Measurements from ENCODE around the gene PARD3B.

Gene PARD3B

DNA sequence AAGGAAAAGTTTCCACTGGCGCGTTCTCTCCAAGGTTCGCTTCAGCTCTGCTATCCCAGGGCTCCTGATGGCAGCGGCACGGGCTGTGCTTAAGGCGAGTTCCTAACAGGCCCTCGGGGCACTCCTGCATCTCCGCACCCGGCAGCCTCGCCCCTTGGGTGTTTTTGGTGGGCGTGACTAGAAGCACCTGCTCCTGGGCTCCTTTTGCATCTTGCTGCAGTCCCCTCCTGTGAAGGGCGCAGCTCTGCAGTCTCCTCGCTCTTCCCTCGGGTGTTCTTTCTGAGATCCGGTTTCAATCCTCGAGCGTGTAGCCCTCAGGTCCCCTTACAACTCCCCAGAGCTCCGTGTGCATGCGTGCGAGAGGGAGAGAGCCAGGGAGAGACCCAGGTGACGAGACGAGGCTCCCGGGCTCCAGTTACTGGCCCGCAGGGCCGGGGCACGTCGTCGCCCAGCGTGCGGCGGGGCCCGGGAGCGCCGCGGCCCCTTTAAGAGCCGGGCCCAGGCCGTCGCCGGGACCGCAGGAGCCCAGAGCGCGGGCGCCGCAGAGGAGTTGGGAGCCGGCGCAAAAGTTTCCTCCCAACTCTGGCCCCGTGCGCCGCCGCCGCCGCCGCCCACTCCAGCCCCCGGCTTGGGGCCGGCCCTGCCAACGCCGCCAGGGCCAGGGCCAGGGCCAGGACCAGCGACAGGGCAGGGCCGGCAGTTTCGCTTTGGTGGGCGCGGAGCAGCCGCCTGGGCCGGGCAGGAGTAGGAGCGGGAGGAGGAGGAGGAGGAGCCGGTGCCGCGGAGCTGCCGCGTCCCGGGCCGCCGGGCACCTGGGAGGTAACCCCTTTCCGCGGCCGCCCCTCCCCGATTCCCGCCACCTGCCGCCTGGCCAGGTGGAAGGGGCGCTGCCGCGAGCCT is at the start of gene PARD3B:
TSS of gene PARD3B (plus strand) at position 515 of the 900 bp plus-strand sequence. CDS start 525 bp downstream, outside the sequence.
- H3K27ac Mint-ChIP-seq = peak within 1 kb of the TSS; percentile 48 to 93
- DNase-seq = peak; percentile 60 to 65
- H3K4me3 Mint-ChIP-seq = peak within 1 kb of the TSS; percentile 88 to 96

GRCh38 chr2:204496779-204497178 is 48.5 kb upstream of the PARD3B start:
- Mint-ChIP-seq H3K4me3 (no peak overlapping the region), H3K9me3 (no peaks in the 10 kb centered on the region), H3K4me1 (no peaks in the 10 kb centered on the region), H3K27ac (no peak overlapping the region), H3K27me3 (peaks cover 9% of the 10 kb centered on the region)
- no peak for DNase-seq
- ATAC-seq = no peak

More for the DNA sequence above, at the start of gene PARD3B:
- peak; percentile 88 for ATAC-seq
- Mint-ChIP-seq H3K27me3 (peaks cover 38% of the 10 kb centered on the region), H3K9me3 (no peaks in the 10 kb centered on the region), H3K4me1 (peaks cover 20% of the 10 kb centered on the region)

GRCh38 chr2:204497855-204498254 is 47.4 kb upstream of the PARD3B start:
- H3K4me3 Mint-ChIP-seq = no peak overlapping the region
- ATAC-seq (no peak), DNase-seq (no peak)
- H3K27ac Mint-ChIP-seq = no peak overlapping the region
- H3K27me3 Mint-ChIP-seq = peaks cover 9% of the 10 kb centered on the region
- H3K9me3 Mint-ChIP-seq = no peaks in the 10 kb centered on the region
- no peaks in the 10 kb centered on the region for H3K4me1 Mint-ChIP-seq

DNA sequence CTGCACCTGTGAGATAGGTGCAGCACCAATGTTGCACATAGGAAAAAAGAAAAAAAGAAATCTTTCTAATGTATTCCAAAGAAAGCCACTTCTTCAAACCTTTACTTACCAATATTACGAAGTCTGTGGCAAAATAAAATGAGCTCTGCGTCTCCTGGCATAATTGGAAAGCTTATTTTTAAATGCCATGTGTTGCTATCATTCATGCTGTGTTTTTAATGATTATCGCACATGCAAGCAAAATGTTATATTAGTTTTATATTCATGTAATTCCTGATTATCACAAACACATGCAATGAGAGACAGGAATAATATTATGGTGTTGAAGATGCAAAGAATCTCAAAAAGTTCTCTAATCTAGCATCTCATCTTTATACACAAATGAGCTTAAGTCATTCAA is 47.0 kb upstream of the PARD3B start:
- DNase-seq = no peak
- no peak for ATAC-seq
- Mint-ChIP-seq H3K4me1 (no peaks in the 10 kb centered on the region), H3K27me3 (peaks cover 9% of the 10 kb centered on the region), H3K4me3 (no peak overlapping the region), H3K9me3 (no peaks in the 10 kb centered on the region), H3K27ac (no peak overlapping the region)

- Mint-ChIP-seq H3K4me3 (no peak overlapping the region), H3K4me1 (no peaks in the 10 kb centered on the region), H3K27me3 (no peaks in the 10 kb centered on the region), H3K27ac (no peak overlapping the region), H3K9me3 (no peaks in the 10 kb centered on the region)
- ATAC-seq (no peak), DNase-seq (no peak)
These were observed 41.4 kb upstream of the PARD3B start for GRCh38 chr2:204503869-204504268.

- H3K4me3 Mint-ChIP-seq = no peak overlapping the region
- no peaks in the 10 kb centered on the region for H3K27me3 Mint-ChIP-seq
- no peaks in the 10 kb centered on the region for H3K9me3 Mint-ChIP-seq
- no peak overlapping the region for H3K27ac Mint-ChIP-seq
- ATAC-seq = no peak
- DNase-seq = no peak
- H3K4me1 Mint-ChIP-seq = no peaks in the 10 kb centered on the region
These were observed 40.7 kb upstream of the PARD3B start for GRCh38 chr2:204504594-204504993.

DNA sequence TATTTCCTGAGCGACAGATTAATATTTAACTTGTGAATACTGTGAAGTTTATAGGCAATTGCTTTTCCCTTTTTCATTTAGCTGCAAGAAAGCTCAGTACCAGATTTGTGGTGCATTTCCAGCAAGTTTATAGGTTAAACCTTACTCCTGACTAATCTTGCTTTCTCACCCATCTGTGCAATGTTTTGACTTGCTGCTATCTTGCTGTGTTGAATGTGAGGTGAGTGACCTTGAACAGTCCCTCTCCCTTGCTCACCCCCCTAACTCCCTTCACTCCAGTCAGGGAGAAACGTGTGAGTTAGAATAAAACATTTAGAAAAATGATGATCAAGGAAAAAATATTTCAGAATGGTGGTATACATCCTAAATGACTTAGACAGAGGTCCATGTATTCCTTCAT is 39.8 kb upstream of the PARD3B start:
- DNase-seq (no peak), ATAC-seq (no peak)
- no peak overlapping the region for H3K27ac Mint-ChIP-seq
- H3K9me3 Mint-ChIP-seq = no peaks in the 10 kb centered on the region
- no peaks in the 10 kb centered on the region for H3K4me1 Mint-ChIP-seq
- no peaks in the 10 kb centered on the region for H3K27me3 Mint-ChIP-seq
- no peak overlapping the region for H3K4me3 Mint-ChIP-seq

- Mint-ChIP-seq H3K9me3 (no peaks in the 10 kb centered on the region), H3K27me3 (no peaks in the 10 kb centered on the region), H3K27ac (no peak overlapping the region), H3K4me1 (no peaks in the 10 kb centered on the region), H3K4me3 (no peak overlapping the region)
- ATAC-seq (no peak), DNase-seq (no peak)
These were observed 39.3 kb upstream of the PARD3B start for GRCh38 chr2:204505946-204506345.

DNA sequence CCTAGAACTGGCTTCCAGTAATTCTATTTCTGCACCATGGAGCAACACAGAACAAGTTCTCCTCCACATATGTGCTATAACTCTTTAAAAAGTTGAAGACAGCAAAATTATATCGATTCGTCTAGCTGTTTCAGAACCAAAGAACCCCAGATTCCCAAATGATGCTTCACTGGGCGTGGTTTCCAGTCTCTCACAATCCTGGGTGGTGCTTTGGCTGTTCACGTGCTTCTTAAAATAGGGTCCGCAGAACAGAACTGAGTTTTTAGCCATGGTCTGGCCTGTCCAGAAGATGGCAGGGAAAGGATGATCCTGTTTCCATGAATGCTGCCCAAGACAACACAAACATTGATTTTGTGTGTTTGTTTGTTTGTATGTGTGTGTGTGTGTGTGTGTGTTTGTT is 37.6 kb upstream of the PARD3B start:
- ATAC-seq (no peak), DNase-seq (no peak)
- Mint-ChIP-seq H3K9me3 (no peaks in the 10 kb centered on the region), H3K4me1 (no peaks in the 10 kb centered on the region), H3K4me3 (no peak overlapping the region), H3K27ac (no peak overlapping the region), H3K27me3 (no peaks in the 10 kb centered on the region)

DNA sequence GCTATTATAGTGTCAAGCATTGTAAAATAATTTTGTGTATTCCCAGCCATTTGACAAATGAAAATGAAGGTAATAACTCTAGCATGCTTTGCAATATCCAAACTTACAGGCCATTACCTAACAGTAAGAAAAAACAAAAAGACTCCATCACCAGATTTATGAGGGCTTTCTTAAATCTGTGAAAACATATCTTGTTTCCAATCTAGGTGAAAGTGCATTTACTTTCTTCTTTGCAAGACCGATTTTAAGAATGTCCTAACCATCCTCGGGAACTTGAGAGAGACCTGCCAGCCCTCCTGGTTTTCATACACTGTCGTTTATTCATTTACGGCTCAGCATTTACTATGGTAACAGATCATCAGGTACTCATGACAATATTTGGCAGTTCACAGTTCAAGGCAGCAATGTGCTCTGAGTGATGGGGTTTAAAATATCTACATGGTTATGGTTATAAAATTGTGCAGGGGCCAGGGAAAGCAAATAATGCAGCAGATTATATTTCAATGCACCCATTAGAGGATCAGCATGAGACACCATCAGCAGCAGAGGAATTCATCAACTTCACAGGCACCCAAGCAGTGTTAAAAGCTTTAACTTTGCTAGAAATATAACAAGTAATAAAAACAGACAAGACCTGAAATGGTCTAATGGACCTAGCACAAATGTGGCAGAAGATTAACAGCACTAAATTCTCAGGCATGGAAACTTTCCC is 34.4 kb upstream of the PARD3B start:
- no peak overlapping the region for H3K27ac Mint-ChIP-seq
- no peaks in the 10 kb centered on the region for H3K4me1 Mint-ChIP-seq
- ATAC-seq (no peak), DNase-seq (no peak)
- H3K9me3 Mint-ChIP-seq = no peaks in the 10 kb centered on the region
- H3K27me3 Mint-ChIP-seq = no peaks in the 10 kb centered on the region
- no peak overlapping the region for H3K4me3 Mint-ChIP-seq

DNA sequence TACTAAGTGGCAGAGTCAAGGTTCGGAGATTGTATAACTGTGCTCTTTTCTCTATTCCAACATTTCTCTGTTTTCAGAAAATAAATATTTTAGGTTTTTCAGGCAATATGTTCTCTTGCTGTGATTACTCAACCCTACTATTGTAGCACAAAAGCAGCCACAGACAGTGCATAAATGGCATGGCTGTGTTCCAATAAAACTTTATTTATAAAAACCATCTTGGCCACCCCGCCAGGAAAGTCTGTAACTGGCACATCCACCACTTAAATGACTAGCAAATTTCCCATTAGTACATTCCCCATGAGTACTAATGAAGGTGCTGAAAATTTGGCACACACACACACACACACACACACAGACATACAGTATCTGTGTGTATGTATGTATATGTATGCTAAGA is 30.8 kb upstream of the PARD3B start:
- no peaks in the 10 kb centered on the region for H3K9me3 Mint-ChIP-seq
- DNase-seq (no peak), ATAC-seq (no peak)
- no peak overlapping the region for H3K27ac Mint-ChIP-seq
- H3K4me3 Mint-ChIP-seq = no peak overlapping the region
- H3K27me3 Mint-ChIP-seq = no peaks in the 10 kb centered on the region
- H3K4me1 Mint-ChIP-seq = no peaks in the 10 kb centered on the region

DNA sequence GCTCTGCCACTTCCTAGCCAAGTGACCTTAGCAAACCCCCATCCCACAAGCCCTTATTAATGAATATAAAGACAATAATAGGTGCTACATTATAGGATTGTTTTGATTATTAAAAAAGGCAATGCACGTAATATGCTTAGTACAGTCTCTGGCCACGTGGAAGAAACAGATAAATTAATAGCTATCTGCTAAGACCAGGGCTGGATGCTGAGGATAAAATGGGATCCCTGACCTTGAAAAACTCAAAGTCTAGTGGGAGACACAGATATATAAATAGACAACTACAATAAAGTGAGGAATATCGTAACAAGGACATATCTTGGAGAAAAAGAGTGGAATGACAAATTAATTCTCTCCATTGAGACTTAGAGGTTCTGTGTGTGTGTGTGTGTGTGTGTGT is 29.9 kb upstream of the PARD3B start:
- H3K27me3 Mint-ChIP-seq = no peaks in the 10 kb centered on the region
- no peak overlapping the region for H3K4me3 Mint-ChIP-seq
- no peak for DNase-seq
- no peaks in the 10 kb centered on the region for H3K9me3 Mint-ChIP-seq
- no peak overlapping the region for H3K27ac Mint-ChIP-seq
- H3K4me1 Mint-ChIP-seq = no peaks in the 10 kb centered on the region
- no peak for ATAC-seq

- no peaks in the 10 kb centered on the region for H3K27me3 Mint-ChIP-seq
- no peak for ATAC-seq
- DNase-seq = no peak
- H3K9me3 Mint-ChIP-seq = no peaks in the 10 kb centered on the region
- H3K4me1 Mint-ChIP-seq = no peaks in the 10 kb centered on the region
- H3K4me3 Mint-ChIP-seq = no peak overlapping the region
- no peak overlapping the region for H3K27ac Mint-ChIP-seq
These were observed 28.1 kb upstream of the PARD3B start for GRCh38 chr2:204517154-204517553.

- DNase-seq (no peak), ATAC-seq (no peak)
- Mint-ChIP-seq H3K27me3 (no peaks in the 10 kb centered on the region), H3K27ac (no peak overlapping the region), H3K4me1 (no peaks in the 10 kb centered on the region), H3K4me3 (no peak overlapping the region), H3K9me3 (no peaks in the 10 kb centered on the region)
These were observed 15.3 kb upstream of the PARD3B start for GRCh38 chr2:204529795-204530463.

DNA sequence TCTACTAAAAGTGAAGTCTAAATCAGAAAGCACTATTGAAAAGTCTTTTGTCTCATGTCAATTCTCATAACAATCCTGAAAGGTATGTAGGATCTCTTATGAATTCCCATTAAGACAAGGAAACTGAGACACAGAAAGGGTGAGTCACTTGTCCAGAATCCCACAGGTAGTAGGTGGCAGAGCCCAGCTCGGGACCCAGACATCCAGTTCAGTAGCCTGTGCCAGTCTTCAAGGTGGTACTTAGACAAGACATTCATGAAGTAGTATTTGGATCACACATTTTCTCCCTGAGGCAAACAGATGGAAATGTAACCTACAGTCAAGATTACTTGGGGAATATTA is 14.8 kb upstream of the PARD3B start:
- ATAC-seq = no peak
- Mint-ChIP-seq H3K9me3 (no peaks in the 10 kb centered on the region), H3K4me3 (no peak overlapping the region), H3K27me3 (no peaks in the 10 kb centered on the region), H3K4me1 (no peaks in the 10 kb centered on the region), H3K27ac (no peak overlapping the region)
- DNase-seq = no peak
